ENCODE results near the gene AURKA.

DNA sequence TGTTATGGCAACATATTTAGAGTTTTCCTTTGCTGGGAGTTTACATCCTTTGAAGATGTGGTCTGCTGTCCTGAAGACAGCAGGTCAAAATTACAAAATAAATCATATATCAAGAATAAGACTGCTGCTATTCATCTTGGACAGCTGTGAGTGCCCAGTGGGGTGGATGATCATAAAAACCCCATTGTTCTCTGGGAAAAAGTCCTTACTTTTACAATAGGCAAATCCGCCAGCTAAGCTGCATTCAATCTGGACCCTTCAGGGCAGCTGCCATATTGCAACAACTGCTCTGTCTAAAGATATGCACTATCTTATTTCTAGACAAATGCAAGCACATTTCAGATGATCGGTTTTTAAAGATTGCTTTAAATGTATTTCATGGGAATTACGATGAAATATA is 39.5 kb upstream of the AURKA start:
- TF ChIP-seq, protein P1, sequence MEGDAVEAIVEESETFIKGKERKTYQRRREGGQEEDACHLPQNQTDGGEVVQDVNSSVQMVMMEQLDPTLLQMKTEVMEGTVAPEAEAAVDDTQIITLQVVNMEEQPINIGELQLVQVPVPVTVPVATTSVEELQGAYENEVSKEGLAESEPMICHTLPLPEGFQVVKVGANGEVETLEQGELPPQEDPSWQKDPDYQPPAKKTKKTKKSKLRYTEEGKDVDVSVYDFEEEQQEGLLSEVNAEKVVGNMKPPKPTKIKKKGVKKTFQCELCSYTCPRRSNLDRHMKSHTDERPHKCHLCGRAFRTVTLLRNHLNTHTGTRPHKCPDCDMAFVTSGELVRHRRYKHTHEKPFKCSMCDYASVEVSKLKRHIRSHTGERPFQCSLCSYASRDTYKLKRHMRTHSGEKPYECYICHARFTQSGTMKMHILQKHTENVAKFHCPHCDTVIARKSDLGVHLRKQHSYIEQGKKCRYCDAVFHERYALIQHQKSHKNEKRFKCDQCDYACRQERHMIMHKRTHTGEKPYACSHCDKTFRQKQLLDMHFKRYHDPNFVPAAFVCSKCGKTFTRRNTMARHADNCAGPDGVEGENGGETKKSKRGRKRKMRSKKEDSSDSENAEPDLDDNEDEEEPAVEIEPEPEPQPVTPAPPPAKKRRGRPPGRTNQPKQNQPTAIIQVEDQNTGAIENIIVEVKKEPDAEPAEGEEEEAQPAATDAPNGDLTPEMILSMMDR (conservative IDR thresholded peaks at IDR 0.05) = no peak
- no peak for TF ChIP-seq ZFX (IDR thresholded peaks at IDR 0.05)
